Measurements from ENCODE around the gene LY6G6C. TPM values are rescaled to one million over a fixed set of nuclear protein-coding genes. Genes with fewer than 3 reads are reported as not detected.

The LY6G6C gene
- total RNA-seq, 1 donor from 2014 or later = 1.8 TPM

GRCh38 chr6:31689249-31690110 lies 32.1 kb downstream of the LY6G6C start:
- DNase-seq = no peak
- peak; percentile 40 for TF ChIP-seq CTCF (IDR thresholded peaks at IDR 0.05; ENCODE audit: partially characterized antibody, unreplicated experiment)
- peak overlapping the region; percentile 33 for H3K27ac Mint-ChIP-seq (ENCODE audit: unreplicated experiment)
- H3K4me1 Mint-ChIP-seq (ENCODE audit: low read depth, unreplicated experiment) = no peaks in the 10 kb centered on the region
- no peak overlapping the region for H3K4me3 Mint-ChIP-seq (ENCODE audit: unreplicated experiment)
- H3K9me3 Mint-ChIP-seq (ENCODE audit: unreplicated experiment) = peaks cover 4% of the 10 kb centered on the region
- H3K36me3 Mint-ChIP-seq (ENCODE audit: unreplicated experiment) = no peaks in the 10 kb centered on the region
- peaks cover 3% of the 10 kb centered on the region for H3K27me3 Mint-ChIP-seq (ENCODE audit: unreplicated experiment)

GRCh38 chr6:31687860-31688693 lies 33.5 kb downstream of the LY6G6C start:
- no peak overlapping the region for H3K4me3 Mint-ChIP-seq (ENCODE audit: unreplicated experiment)
- peaks cover 3% of the 10 kb centered on the region for H3K27me3 Mint-ChIP-seq (ENCODE audit: unreplicated experiment)
- no peak for DNase-seq
- peaks cover 3% of the 10 kb centered on the region for H3K4me1 Mint-ChIP-seq (ENCODE audit: low read depth, unreplicated experiment)
- H3K36me3 Mint-ChIP-seq (ENCODE audit: unreplicated experiment) = no peaks in the 10 kb centered on the region
- TF ChIP-seq CTCF (IDR thresholded peaks at IDR 0.05; ENCODE audit: partially characterized antibody, unreplicated experiment) = no peak
- no peak overlapping the region for H3K27ac Mint-ChIP-seq (ENCODE audit: unreplicated experiment)
- peaks cover 7% of the 10 kb centered on the region for H3K9me3 Mint-ChIP-seq (ENCODE audit: unreplicated experiment)

GRCh38 chr6:31687321-31687720 lies 34.2 kb downstream of the LY6G6C start:
- TF ChIP-seq CTCF (IDR thresholded peaks at IDR 0.05; ENCODE audit: partially characterized antibody, unreplicated experiment) = no peak
- DNase-seq = no peak
- Mint-ChIP-seq H3K9me3 (ENCODE audit: unreplicated experiment) (peaks cover 7% of the 10 kb centered on the region), H3K4me1 (ENCODE audit: low read depth, unreplicated experiment) (peaks cover 3% of the 10 kb centered on the region), H3K4me3 (ENCODE audit: unreplicated experiment) (no peak overlapping the region), H3K36me3 (ENCODE audit: unreplicated experiment) (no peaks in the 10 kb centered on the region), H3K27ac (ENCODE audit: unreplicated experiment) (no peak overlapping the region), H3K27me3 (ENCODE audit: unreplicated experiment) (peaks cover 4% of the 10 kb centered on the region)

GRCh38 chr6:31686483-31686882 lies 35.1 kb downstream of the LY6G6C start:
- Mint-ChIP-seq H3K4me3 (ENCODE audit: unreplicated experiment) (no peak overlapping the region), H3K9me3 (ENCODE audit: unreplicated experiment) (peaks cover 7% of the 10 kb centered on the region), H3K27ac (ENCODE audit: unreplicated experiment) (no peak overlapping the region), H3K36me3 (ENCODE audit: unreplicated experiment) (no peaks in the 10 kb centered on the region), H3K4me1 (ENCODE audit: low read depth, unreplicated experiment) (peaks cover 3% of the 10 kb centered on the region), H3K27me3 (ENCODE audit: unreplicated experiment) (peaks cover 5% of the 10 kb centered on the region)
- DNase-seq = no peak
- no peak for TF ChIP-seq CTCF (IDR thresholded peaks at IDR 0.05; ENCODE audit: partially characterized antibody, unreplicated experiment)
